ENCODE measurements around the gene SLC24A3. TPM values are rescaled to one million over a fixed set of nuclear protein-coding genes. Genes with fewer than 3 reads are reported as not detected.

Gene SLC24A3
- total and polyA plus RNA-seq, 2 experiments from 2014 or later = 0.81 to 2.5 TPM

GRCh38 chr20:19671374-19671773, 458.9 kb downstream of the SLC24A3 start:
- H3K4me2 ChIP-seq = no peak overlapping the region
- no peaks in the 10 kb centered on the region for H3K79me2 ChIP-seq (replicated peaks; ENCODE audit: insufficient read depth)
- H3K36me3 ChIP-seq (ENCODE audit: insufficient read depth) = no peaks in the 10 kb centered on the region
- peaks cover 6% of the 10 kb centered on the region; the same call in 1 of the 3 replicates for H3K9me3 Mint-ChIP-seq
- H4K20me1 ChIP-seq (replicated peaks; ENCODE audit: insufficient read depth) = no peaks in the 10 kb centered on the region
- DNase-seq (ENCODE audit: low spot score) (no peak), ATAC-seq (no peak)
- no peaks in the 10 kb centered on the region for H3K27me3 ChIP-seq (ENCODE audit: insufficient read depth)
- TF ChIP-seq POLR2AphosphoS5 (IDR thresholded peaks at IDR 0.05; ENCODE audit: low read depth) = no peak
- TF ChIP-seq ETS1 (IDR thresholded peaks at IDR 0.05) = no peak
- TF ChIP-seq STAT1 (IDR thresholded peaks at IDR 0.05; ENCODE audit: unreplicated experiment) = no peak
- no peak for TF ChIP-seq ZNF462 (CRISPR knock-in tag; IDR thresholded peaks at IDR 0.05)
- peaks cover 20% of the 10 kb centered on the region; the same call in 1 of the 2 replicates for H3K9me2 ChIP-seq (ENCODE audit: insufficient read depth)
- no peaks in the 10 kb centered on the region for H3F3A ChIP-seq (replicated peaks; ENCODE audit: low read depth)
- H3K4me1 Mint-ChIP-seq = peaks cover 5% of the 10 kb centered on the region; the same call in 1 of the 3 replicates
- peaks cover 3% of the 10 kb centered on the region for H3K27me3 Mint-ChIP-seq (ENCODE audit: insufficient read depth, low read depth, poor library complexity)
- H3K4me1 ChIP-seq (ENCODE audit: insufficient read depth) = no peaks in the 10 kb centered on the region
- no peak overlapping the region for H3K27ac ChIP-seq (ENCODE audit: low read depth)
- no peak overlapping the region; the same call in 1 of the 2 replicates for H3K27ac Mint-ChIP-seq
- 0 out of 3 replicates have a peak, but pooled peaks cover 4% of the 10 kb centered on the region for H3K36me3 Mint-ChIP-seq (ENCODE audit: low read depth)
- H3K4me3 Mint-ChIP-seq = no peak overlapping the region
- H3K4me3 ChIP-seq = no peak overlapping the region
- H2AFZ ChIP-seq = no peak overlapping the region

GRCh38 chr20:19672498-19672897, 460.1 kb downstream of the SLC24A3 start:
- ATAC-seq = no peak
- Histone ChIP-seq H4K20me1 (replicated peaks; ENCODE audit: insufficient read depth) (no peaks in the 10 kb centered on the region), H3K9me2 (ENCODE audit: insufficient read depth) (peaks cover 22% of the 10 kb centered on the region; the same call in 1 of the 2 replicates), H3K79me2 (replicated peaks; ENCODE audit: insufficient read depth) (no peaks in the 10 kb centered on the region), H3K27me3 (ENCODE audit: insufficient read depth) (no peaks in the 10 kb centered on the region), H3K4me2 (no peak overlapping the region), H3F3A (replicated peaks; ENCODE audit: low read depth) (no peaks in the 10 kb centered on the region), H3K27ac (ENCODE audit: low read depth) (no peak overlapping the region), H2AFZ (no peak overlapping the region), H3K4me3 (no peak overlapping the region), H3K4me1 (ENCODE audit: insufficient read depth) (no peaks in the 10 kb centered on the region), H3K36me3 (ENCODE audit: insufficient read depth) (no peaks in the 10 kb centered on the region)
- DNase-seq (ENCODE audit: low spot score) = no peak
- H3K4me1 Mint-ChIP-seq = peaks cover 5% of the 10 kb centered on the region; the same call in 1 of the 3 replicates
- H3K27ac Mint-ChIP-seq = no peak overlapping the region
- peaks cover 9% of the 10 kb centered on the region; the same call in 2 of the 3 replicates for H3K36me3 Mint-ChIP-seq (ENCODE audit: low read depth)
- H3K4me3 Mint-ChIP-seq = no peak overlapping the region
- peaks cover 11% of the 10 kb centered on the region for H3K9me3 Mint-ChIP-seq
- peaks cover 3% of the 10 kb centered on the region for H3K27me3 Mint-ChIP-seq (ENCODE audit: insufficient read depth, low read depth, poor library complexity)
- TF ChIP-seq CTCF (conservative IDR thresholded peaks at IDR 0.05; ENCODE audit: low read depth in 2 of 2) (no peak), STAT1 (IDR thresholded peaks at IDR 0.05; ENCODE audit: unreplicated experiment) (no peak), EZH2 (IDR thresholded peaks at IDR 0.05; ENCODE audit: low read depth, unreplicated experiment) (no peak), ZNF114 (CRISPR knock-in tag; IDR thresholded peaks at IDR 0.05) (no peak), POLR2AphosphoS5 (IDR thresholded peaks at IDR 0.05; ENCODE audit: low read depth) (no peak), ZNF331 (CRISPR knock-in tag; IDR thresholded peaks at IDR 0.05; ENCODE audit: low read depth) (no peak), EZH2phosphoT487 (IDR thresholded peaks at IDR 0.05; ENCODE audit: unreplicated experiment) (no peak)
